ENCODE measurements around the gene SLBP. TPM values are rescaled to one million over a fixed set of nuclear protein-coding genes. Genes with fewer than 3 reads are reported as not detected.
"Not testable (repeated sequence)": the region's sequence is repeated elsewhere in the genome, so short reads cannot be mapped to it uniquely, and the experiment has no call there.

Gene SLBP
- total RNA-seq, 1 donor from 2014 or later: 40.2 TPM

DNA sequence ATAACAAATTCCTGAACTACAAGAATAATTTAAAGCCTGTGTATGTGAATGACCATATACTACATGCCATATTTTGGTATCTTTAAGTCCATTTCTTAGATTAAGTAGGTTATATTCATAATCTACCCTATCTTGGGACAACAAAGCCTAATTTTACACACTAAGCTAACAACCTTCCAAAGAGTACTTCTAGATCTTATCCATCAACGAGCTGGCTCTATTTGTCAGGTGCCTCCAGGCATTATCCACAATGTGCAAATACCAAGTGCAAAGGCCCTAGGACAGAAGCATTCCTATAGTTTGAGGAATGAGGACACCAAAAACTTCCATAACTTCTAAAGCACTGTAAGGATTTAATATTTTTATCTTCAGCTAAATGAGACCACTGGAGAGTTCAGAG lies 3.5 kb downstream of the SLBP start:
- DNase-seq (ENCODE audit: extremely low spot score, unreplicated experiment): no peak
- H3K4me1 Mint-ChIP-seq (ENCODE audit: unreplicated experiment): peaks cover 24% of the 10 kb centered on the region
- no peaks in the 10 kb centered on the region for H3K27me3 Mint-ChIP-seq
- H3K9me3 Mint-ChIP-seq: no peaks in the 10 kb centered on the region
- H3K4me3 Mint-ChIP-seq: peak overlapping the region; percentile 61
- H3K36me3 Mint-ChIP-seq: peaks cover 25% of the 10 kb centered on the region
- TF ChIP-seq, protein P1, sequence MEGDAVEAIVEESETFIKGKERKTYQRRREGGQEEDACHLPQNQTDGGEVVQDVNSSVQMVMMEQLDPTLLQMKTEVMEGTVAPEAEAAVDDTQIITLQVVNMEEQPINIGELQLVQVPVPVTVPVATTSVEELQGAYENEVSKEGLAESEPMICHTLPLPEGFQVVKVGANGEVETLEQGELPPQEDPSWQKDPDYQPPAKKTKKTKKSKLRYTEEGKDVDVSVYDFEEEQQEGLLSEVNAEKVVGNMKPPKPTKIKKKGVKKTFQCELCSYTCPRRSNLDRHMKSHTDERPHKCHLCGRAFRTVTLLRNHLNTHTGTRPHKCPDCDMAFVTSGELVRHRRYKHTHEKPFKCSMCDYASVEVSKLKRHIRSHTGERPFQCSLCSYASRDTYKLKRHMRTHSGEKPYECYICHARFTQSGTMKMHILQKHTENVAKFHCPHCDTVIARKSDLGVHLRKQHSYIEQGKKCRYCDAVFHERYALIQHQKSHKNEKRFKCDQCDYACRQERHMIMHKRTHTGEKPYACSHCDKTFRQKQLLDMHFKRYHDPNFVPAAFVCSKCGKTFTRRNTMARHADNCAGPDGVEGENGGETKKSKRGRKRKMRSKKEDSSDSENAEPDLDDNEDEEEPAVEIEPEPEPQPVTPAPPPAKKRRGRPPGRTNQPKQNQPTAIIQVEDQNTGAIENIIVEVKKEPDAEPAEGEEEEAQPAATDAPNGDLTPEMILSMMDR (conservative IDR thresholded peaks at IDR 0.05): no peak
- peak overlapping the region; percentile 72 for H3K27ac Mint-ChIP-seq

DNA sequence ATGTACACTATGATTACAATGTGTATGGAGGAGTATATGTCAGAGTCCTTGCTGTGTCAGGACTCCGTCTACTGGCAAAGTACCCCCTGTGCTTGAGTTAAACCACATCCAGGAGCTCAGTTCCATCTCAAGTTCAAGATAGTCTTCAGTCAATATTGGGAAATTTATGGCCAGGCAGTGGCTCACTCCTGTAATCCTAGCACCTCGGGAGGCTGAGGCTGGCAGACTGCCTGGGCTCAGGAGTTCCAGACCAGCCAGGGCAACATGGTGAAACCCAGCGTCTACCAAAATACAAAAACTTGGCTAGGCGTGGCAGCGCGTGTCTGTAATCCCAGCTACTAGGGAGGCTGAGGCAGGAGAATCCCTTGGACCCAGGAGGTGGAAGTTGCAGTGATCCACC lies 5.8 kb downstream of the SLBP start:
- no peaks in the 10 kb centered on the region for H3K27me3 Mint-ChIP-seq
- H3K9me3 Mint-ChIP-seq: no peaks in the 10 kb centered on the region
- no peak for DNase-seq (ENCODE audit: extremely low spot score, unreplicated experiment)
- H3K4me1 Mint-ChIP-seq (ENCODE audit: unreplicated experiment): peaks cover 22% of the 10 kb centered on the region
- H3K4me3 Mint-ChIP-seq: no peak overlapping the region
- TF ChIP-seq, protein P1 (conservative IDR thresholded peaks at IDR 0.05): no peak
- H3K27ac Mint-ChIP-seq: no peak overlapping the region
- H3K36me3 Mint-ChIP-seq: peaks cover 28% of the 10 kb centered on the region

DNA sequence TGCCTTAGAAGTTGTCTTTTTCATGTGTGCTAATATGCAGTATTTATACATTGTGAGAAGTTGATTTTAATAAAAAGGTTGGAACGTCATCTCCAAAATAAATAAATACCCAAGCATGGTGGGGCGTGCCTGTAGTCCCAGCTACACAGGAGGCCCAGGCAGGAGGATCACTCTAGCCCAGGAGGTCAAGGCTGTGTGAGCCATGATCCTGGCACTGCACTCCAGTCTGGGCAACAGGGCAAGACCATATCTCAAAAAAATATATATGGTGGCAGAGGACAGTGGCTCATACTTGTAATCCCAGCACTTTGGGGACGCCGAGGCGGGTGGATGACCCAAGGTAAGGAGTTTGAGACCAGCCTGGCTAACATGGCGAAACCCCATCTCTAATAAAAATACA lies 6.4 kb downstream of the SLBP start:
- Mint-ChIP-seq H3K4me3 (no peak overlapping the region), H3K27ac (no peak overlapping the region), H3K36me3 (peaks cover 22% of the 10 kb centered on the region), H3K9me3 (no peaks in the 10 kb centered on the region), H3K27me3 (no peaks in the 10 kb centered on the region), H3K4me1 (ENCODE audit: unreplicated experiment) (peaks cover 16% of the 10 kb centered on the region)
- DNase-seq (ENCODE audit: extremely low spot score, unreplicated experiment): no peak
- TF ChIP-seq, protein P1 (conservative IDR thresholded peaks at IDR 0.05): no peak

DNA sequence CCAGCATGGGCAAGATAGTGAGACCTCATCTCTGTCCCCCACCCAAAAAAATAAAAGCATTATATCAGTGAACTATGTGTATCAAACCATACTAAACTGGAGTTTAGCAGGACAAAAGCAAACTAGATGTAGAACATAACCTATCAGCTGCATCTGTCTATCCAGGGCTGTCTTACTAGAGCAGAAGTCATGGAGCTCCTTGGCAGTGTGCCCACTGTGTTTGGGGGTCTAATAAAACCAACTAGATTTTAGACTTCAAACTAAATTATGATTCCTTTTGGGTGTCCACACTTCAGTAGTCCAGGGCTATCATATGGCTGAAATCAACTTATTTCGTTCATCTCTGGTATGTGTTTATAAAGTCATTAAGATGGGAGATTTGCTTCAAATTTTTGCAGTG lies 8.3 kb downstream of the SLBP start:
- Mint-ChIP-seq H3K9me3 (no peaks in the 10 kb centered on the region), H3K27ac (no peak overlapping the region), H3K4me3 (no peak overlapping the region), H3K4me1 (ENCODE audit: unreplicated experiment) (peaks cover 8% of the 10 kb centered on the region), H3K27me3 (no peaks in the 10 kb centered on the region), H3K36me3 (peaks cover 22% of the 10 kb centered on the region)
- no peak for DNase-seq (ENCODE audit: extremely low spot score, unreplicated experiment)
- TF ChIP-seq, protein P1 (conservative IDR thresholded peaks at IDR 0.05): no peak

DNA sequence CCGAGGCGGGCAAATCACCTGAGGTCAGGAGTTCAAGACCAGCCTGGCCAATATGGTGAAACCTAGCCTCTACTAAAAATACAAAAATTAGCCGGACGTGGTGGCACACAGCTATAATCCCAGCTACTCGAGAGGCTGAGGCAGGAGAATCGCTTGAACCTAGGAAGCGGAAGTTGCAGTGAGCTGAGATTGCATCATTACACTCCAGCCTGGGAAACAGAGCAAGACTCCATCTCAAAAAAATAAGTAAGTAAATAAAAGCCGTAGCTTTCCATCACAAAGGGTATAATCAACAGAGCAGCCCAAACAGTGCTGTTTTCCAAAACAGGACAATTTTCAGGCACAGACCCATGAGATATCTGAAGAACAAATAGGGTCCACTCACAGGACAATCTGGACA lies 10.4 kb downstream of the SLBP start:
- H3K27me3 Mint-ChIP-seq; H3K9me3 Mint-ChIP-seq; DNase-seq (ENCODE audit: extremely low spot score, unreplicated experiment); H3K4me1 Mint-ChIP-seq (ENCODE audit: unreplicated experiment); H3K4me3 Mint-ChIP-seq; H3K27ac Mint-ChIP-seq: not testable (repeated sequence)
- H3K36me3 Mint-ChIP-seq: peaks cover 13% of the 10 kb centered on the region

DNA sequence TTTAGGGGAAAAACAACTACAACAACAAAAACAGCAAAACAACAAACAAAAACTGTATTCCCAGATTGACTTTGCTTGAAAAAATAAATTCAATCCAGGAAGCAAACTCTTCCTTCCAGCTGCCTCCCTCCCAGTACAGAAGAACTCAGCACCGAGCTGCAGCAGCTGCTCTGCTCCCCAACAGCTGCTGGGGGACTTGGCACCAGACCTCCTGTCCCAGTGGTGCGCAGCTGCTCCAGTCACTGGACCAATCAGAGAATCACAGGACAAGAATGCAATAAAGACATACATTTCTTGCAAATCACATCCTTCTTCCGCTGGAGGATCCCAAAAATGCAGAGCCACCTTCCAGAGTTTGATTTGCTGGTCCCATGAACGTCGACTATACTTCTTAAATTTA lies 16.2 kb downstream of the SLBP start:
- no peak overlapping the region for H3K27ac Mint-ChIP-seq
- peaks cover 20% of the 10 kb centered on the region for H3K36me3 Mint-ChIP-seq
- H3K27me3 Mint-ChIP-seq: no peaks in the 10 kb centered on the region
- no peak for DNase-seq (ENCODE audit: extremely low spot score, unreplicated experiment)
- H3K4me1 Mint-ChIP-seq (ENCODE audit: unreplicated experiment): no peaks in the 10 kb centered on the region
- H3K4me3 Mint-ChIP-seq: no peak overlapping the region
- no peaks in the 10 kb centered on the region for H3K9me3 Mint-ChIP-seq
- TF ChIP-seq, protein P1 (conservative IDR thresholded peaks at IDR 0.05): no peak
